ENCODE data around the gene IKZF5. TPM values are rescaled to one million over a fixed set of nuclear protein-coding genes. Genes with fewer than 3 reads are reported as not detected.

The IKZF5 gene
- total RNA-seq, 4 donors from 2014 or later: 8.7 to 10.5 (median 9.5) TPM

GRCh38 chr10:123042708-123043408 is 34.3 kb upstream of the IKZF5 start:
- 90 to 91% methylated on average over 12 of the region's 12 CpGs for WGBS, 2 donors
- DNase-seq (ENCODE audit: low spot score in 2 of 2): no peak
- intact Hi-C loops (cut with DNase I; ENCODE audit: low total_unique reads): loop anchor here (10.0 kb wide), 1 partner anchor 512 kb away; no protein-coding TSS in a partner anchor
- TF ChIP-seq CTCF (IDR thresholded peaks at IDR 0.05) (no peak), POLR2A (IDR thresholded peaks at IDR 0.05) (no peak)
- H3K4me3 ChIP-seq (ENCODE audit: low read depth, poor library complexity, severe bottlenecking): no peak overlapping the region

- no peak overlapping the region for H3K4me3 ChIP-seq (ENCODE audit: low read depth, poor library complexity, severe bottlenecking)
- TF ChIP-seq CTCF (IDR thresholded peaks at IDR 0.05) (no peak), POLR2A (IDR thresholded peaks at IDR 0.05) (no peak)
- intact Hi-C loops (cut with DNase I; ENCODE audit: low total_unique reads): no loop called here
- no peak for DNase-seq (ENCODE audit: low spot score in 2 of 2)
Measured at GRCh38 chr10:123039632-123039930, 31.0 kb upstream of the IKZF5 start.

GRCh38 chr10:123038782-123039631 is 30.4 kb upstream of the IKZF5 start:
- no peak overlapping the region for H3K4me3 ChIP-seq (ENCODE audit: low read depth, poor library complexity, severe bottlenecking)
- no peak for DNase-seq (ENCODE audit: low spot score in 2 of 2)
- no peak for TF ChIP-seq CTCF (IDR thresholded peaks at IDR 0.05)
- no peak for TF ChIP-seq POLR2A (IDR thresholded peaks at IDR 0.05)
- WGBS, 2 donors: 73 to 79% methylated on average over 18 of the region's 18 CpGs
- intact Hi-C loops (cut with DNase I; ENCODE audit: low total_unique reads): no loop called here

GRCh38 chr10:123035467-123036086 is 27.0 kb upstream of the IKZF5 start:
- H3K4me3 ChIP-seq (ENCODE audit: low read depth, poor library complexity, severe bottlenecking): no peak overlapping the region
- DNase-seq (ENCODE audit: low spot score in 2 of 2): no peak
- WGBS, 2 donors: 86 to 87% methylated on average over 8 of the region's 8 CpGs
- TF ChIP-seq POLR2A (IDR thresholded peaks at IDR 0.05) (no peak), CTCF (IDR thresholded peaks at IDR 0.05) (no peak)
- intact Hi-C loops (cut with DNase I; ENCODE audit: low total_unique reads): no loop called here

- H3K4me3 ChIP-seq (ENCODE audit: low read depth, poor library complexity, severe bottlenecking): no peak overlapping the region
- DNase-seq (ENCODE audit: low spot score in 2 of 2): no peak
- TF ChIP-seq CTCF (IDR thresholded peaks at IDR 0.05) (no peak), POLR2A (IDR thresholded peaks at IDR 0.05) (no peak)
- intact Hi-C loops (cut with DNase I; ENCODE audit: low total_unique reads): no loop called here
Measured at GRCh38 chr10:123034332-123034731, 25.7 kb upstream of the IKZF5 start.

All from lower leg skin (tissue), 4 donors.